IMR-90 (cell line): ENCODE data around the gene SHISA8. TPM values are rescaled to one million over a fixed set of nuclear protein-coding genes. Genes with fewer than 3 reads are reported as not detected.

ENCODE experiments used
- ATAC-seq: fragments of 200-7000 bp; cut with Tn5 transposase; 2 replicates; pipeline ENCODE4 v1.9.1; 2020; ENCODE audit warnings: low read depth, mild to moderate bottlenecking, moderate library complexity
- BruUV-seq: library from RNA; stranded (reverse); fragments of 400-500 nt; replicated peaks from 2 replicates; lab custom pipeline; 2021; lab: Mats Ljungman, UMichigan
- CTCF ChIA-PET: fragments of 300-600 bp; formaldehyde crosslinking; extraction: SDS; loops from one replicate; lab custom pipeline; 2021; ENCODE audit warnings: antibody characterized with exemption; lab: Yijun Ruan, JAX
- POLR2A ChIA-PET: fragments of 300-600 bp; sonication (Branson Sonifier 250); formaldehyde crosslinking; loops from one replicate; lab custom pipeline; 2022; ENCODE audit warnings: antibody characterized with exemption; ENCODE audit not compliant: unreplicated experiment; lab: Charles Lee
- DNase-seq: peaks from one replicate; pipeline ENCODE4 v3.0.0; 2013
- H2AFZ ChIP-seq: replicated peaks from 2 replicates; pipeline ENCODE3; 2013; ENCODE audit warnings: low read length, mild to moderate bottlenecking; ENCODE audit not compliant: poor library complexity
- H2AK5ac ChIP-seq: 2 replicates; pipeline ENCODE4 v1.6.1; 2013; ENCODE audit warnings: low read depth, low read length, inconsistent platforms
- H2AK9ac ChIP-seq: replicated peaks from 2 replicates; pipeline ENCODE3; 2013; ENCODE audit warnings: mild to moderate bottlenecking, low read depth, low read length, moderate library complexity; ENCODE audit not compliant: poor library complexity
- H2BK120ac ChIP-seq: 2 replicates; pipeline ENCODE4 v1.6.1; 2013; ENCODE audit warnings: low read depth, low read length, inconsistent platforms
- H2BK15ac ChIP-seq: 3 replicates; pipeline ENCODE4 v1.6.1; 2013; ENCODE audit warnings: low read depth, low read length, inconsistent platforms
- H2BK20ac ChIP-seq: 2 replicates; pipeline ENCODE4 v1.6.1; 2013; ENCODE audit warnings: low read depth, mild to moderate bottlenecking, inconsistent platforms, low read length, moderate library complexity
- H2BK5ac ChIP-seq: 2 replicates; pipeline ENCODE4 v1.6.1; 2013; ENCODE audit warnings: mild to moderate bottlenecking, low read depth, low read length, inconsistent platforms; ENCODE audit not compliant: poor library complexity, severe bottlenecking
- H3K14ac ChIP-seq: replicated peaks from 2 replicates; pipeline ENCODE4 v1.6.1; 2013; ENCODE audit warnings: low read depth, low read length, inconsistent platforms
- H3K18ac ChIP-seq: 2 replicates; pipeline ENCODE4 v1.6.1; 2013; ENCODE audit warnings: low read depth, low read length, control low read depth
- H3K23ac ChIP-seq: 2 replicates; pipeline ENCODE4 v1.6.1; 2013; ENCODE audit warnings: low read depth, low read length, inconsistent platforms
- H3K27ac ChIP-seq: 2 replicates; pipeline ENCODE4 v1.5.1; 2013; ENCODE audit warnings: mild to moderate bottlenecking, control low read depth, low read length; ENCODE audit not compliant: insufficient read depth
- H3K27me3 ChIP-seq: 2 replicates; pipeline ENCODE4 v1.6.1; 2013; ENCODE audit warnings: low read length; ENCODE audit not compliant: control insufficient read depth, insufficient read depth
- H3K36me3 ChIP-seq: 2 replicates; pipeline ENCODE4 v1.6.1; 2013; ENCODE audit warnings: low read length, mixed read lengths; ENCODE audit not compliant: control insufficient read depth, insufficient read depth
- H3K4ac ChIP-seq: 2 replicates; pipeline ENCODE4 v1.6.1; 2013; ENCODE audit warnings: low read depth, low read length, inconsistent platforms
- H3K4me1 ChIP-seq: 2 replicates; pipeline ENCODE4 v1.6.1; 2013; ENCODE audit warnings: low read length, mixed read lengths; ENCODE audit not compliant: control insufficient read depth, insufficient read depth
- H3K4me2 ChIP-seq: 2 replicates; pipeline ENCODE4 v1.6.1; 2013; ENCODE audit warnings: low read depth, mild to moderate bottlenecking, control low read depth, low read length, moderate library complexity
- H3K4me3 ChIP-seq: 2 replicates; pipeline ENCODE4 v1.5.1; 2013; ENCODE audit warnings: low read depth, mild to moderate bottlenecking, control low read depth, low read length, moderate library complexity; ENCODE audit not compliant: insufficient read depth
- H3K56ac ChIP-seq: 2 replicates; pipeline ENCODE4 v1.6.1; 2013; ENCODE audit warnings: low read length, inconsistent platforms; ENCODE audit not compliant: insufficient read depth; ENCODE audit errors: extremely low read depth
- H3K79me1 ChIP-seq, 2 experiments: 2 replicates each; pipeline ENCODE4 v1.6.1; 2013; ENCODE audit warnings: low read length in 2 of 2, inconsistent platforms in 1 of 2, low read depth in 1 of 2
- H3K9ac ChIP-seq: 2 replicates; pipeline ENCODE4 v1.6.1; 2013; ENCODE audit warnings: low read depth, low read length, control low read depth
- H3K9me1 ChIP-seq: 2 replicates; pipeline ENCODE4 v1.6.1; 2013; ENCODE audit warnings: low read length, inconsistent platforms; ENCODE audit not compliant: insufficient read depth
- H3K9me3 ChIP-seq: 2 replicates; pipeline ENCODE4 v1.6.1; 2013; ENCODE audit warnings: low read length; ENCODE audit not compliant: control insufficient read depth, insufficient read depth
- H4K20me1 ChIP-seq: 2 replicates; pipeline ENCODE4 v1.6.1; 2013; ENCODE audit warnings: low read length, inconsistent platforms; ENCODE audit not compliant: insufficient read depth
- H4K5ac ChIP-seq: 2 replicates; pipeline ENCODE4 v1.6.1; 2013; ENCODE audit warnings: mild to moderate bottlenecking, low read depth, low read length, control low read depth
- H4K8ac ChIP-seq, 2 experiments: 2 replicates each; pipeline ENCODE4 v1.6.1; 2013; ENCODE audit warnings: low read depth in 2 of 2, low read length in 2 of 2, control low read depth in 1 of 2, inconsistent platforms in 1 of 2
- H4K91ac ChIP-seq: 2 replicates; pipeline ENCODE4 v1.6.1; 2013; ENCODE audit warnings: low read depth, low read length, inconsistent platforms; ENCODE audit not compliant: insufficient read depth
- ELK1 ChIP-seq: fragments of 150-350 bp; IDR thresholded peaks from 2 replicates; pipeline ENCODE4 v1.6.1; 2016; ENCODE audit warnings: low read depth, mild to moderate bottlenecking, low read length, moderate library complexity, borderline replicate concordance
- FOS ChIP-seq: fragments of 150-350 bp; IDR thresholded peaks from 2 replicates; pipeline ENCODE4 v1.6.1; 2016; ENCODE audit warnings: low read depth, low read length
- MAFK ChIP-seq: IDR thresholded peaks from 2 replicates; pipeline ENCODE4 v1.6.1; 2012; ENCODE audit warnings: low read depth, low read length, improper control_type of control experiment
- MAZ ChIP-seq: IDR thresholded peaks from 2 replicates; pipeline ENCODE4 v1.6.1; 2012; ENCODE audit warnings: low read depth, mild to moderate bottlenecking, low read length, improper control_type of control experiment, moderate library complexity, borderline replicate concordance
- RCOR1 ChIP-seq: IDR thresholded peaks from 2 replicates; pipeline ENCODE4 v1.6.1; 2012; ENCODE audit warnings: mild to moderate bottlenecking, low read length, improper control_type of control experiment; ENCODE audit not compliant: insufficient replicate concordance
- WGBS, 2 experiments: methylation state at CpG; one replicate each; pipeline versions ENCODE4 v1.1.5 to v1.1.7; 2013; ENCODE audit warnings: missing lambda C conversion rate in 2 of 2; ENCODE audit not compliant: insufficient read length in 1 of 2; ENCODE audit errors: extremely low coverage in 2 of 2; 5-methylcytosine and 5-hydroxymethylcytosine counted together
- dilution Hi-C: fragments of 300-500 bp; cut with HindIII; formaldehyde crosslinking; loops from one replicate; pipeline ENCODE4 v1.14.3; 2018; ENCODE audit warnings: low sequenced_read_pairs; ENCODE audit not compliant: unreplicated experiment
- in situ Hi-C: fragments of 300-500 bp; cut with MboI; formaldehyde crosslinking; loops from 3 replicates; pipeline ENCODE4 v1.14.3; 2019; ENCODE audit warnings: low sequenced_read_pairs, inconsistent platforms, mixed read lengths
- intact Hi-C: fragments of 100-400 bp; cut with micrococcal nuclease; formaldehyde crosslinking; loops from 2 replicates; pipeline ENCODE4 v1.10.0; 2022
- polyA plus RNA-seq, 3 experiments: library from polyadenylated mRNA; depleted of rRNA; stranded (reverse); fragments of >200 nt; gene quantifications; 2 replicates each; pipeline ENCODE4 v1.2.3, GENCODE V29; 2012; ENCODE audit warnings: low replicate concordance in 1 of 3
- total RNA-seq: library from RNA; depleted of rRNA; stranded (reverse); fragments of >200 nt; gene quantifications from 2 replicates; pipeline ENCODE4 v1.2.3, GENCODE V29; 2012
- TF ChIP-seq, protein P1 (sequence below): conservative IDR thresholded peaks from 2 replicates; pipeline ENCODE4 v1.5.1; 2012; ENCODE audit warnings: mild to moderate bottlenecking, low read depth, low read length, improper control_type of control experiment

SHISA8 gene
- total and polyA plus RNA-seq, 2 of the 4 experiments (the other 2 are of a cell fraction) = not detected

GRCh38 chr22:41914611-41915034 is 251 bp downstream of the SHISA8 start:
- H3K4ac ChIP-seq = no peak overlapping the region
- in situ Hi-C loops (no loop called here), dilution Hi-C loops (no loop called here), intact Hi-C loops (no loop called here)
- H3K27me3 ChIP-seq = peaks cover 79% of the 10 kb centered on the region
- no peak overlapping the region for H3K18ac ChIP-seq
- H4K20me1 ChIP-seq = peaks cover 3% of the 10 kb centered on the region
- peaks cover 2% of the 10 kb centered on the region; the same call in 1 of the 2 replicates for H3K4me1 ChIP-seq
- peak overlapping the region; percentile 56 for H2AFZ ChIP-seq
- H2AK5ac ChIP-seq = no peak overlapping the region
- ATAC-seq (0 out of 2 replicates have a peak, but pooled peaks have one; percentile 19), DNase-seq (no peak)
- H3K9ac ChIP-seq = no peak overlapping the region
- H3K79me1 ChIP-seq = no peaks in the 10 kb centered on the region
- H4K8ac ChIP-seq = no peak overlapping the region
- BruUV-seq = no TSS peak
- no peak overlapping the region for H2BK20ac ChIP-seq
- TF ChIP-seq, protein P1, sequence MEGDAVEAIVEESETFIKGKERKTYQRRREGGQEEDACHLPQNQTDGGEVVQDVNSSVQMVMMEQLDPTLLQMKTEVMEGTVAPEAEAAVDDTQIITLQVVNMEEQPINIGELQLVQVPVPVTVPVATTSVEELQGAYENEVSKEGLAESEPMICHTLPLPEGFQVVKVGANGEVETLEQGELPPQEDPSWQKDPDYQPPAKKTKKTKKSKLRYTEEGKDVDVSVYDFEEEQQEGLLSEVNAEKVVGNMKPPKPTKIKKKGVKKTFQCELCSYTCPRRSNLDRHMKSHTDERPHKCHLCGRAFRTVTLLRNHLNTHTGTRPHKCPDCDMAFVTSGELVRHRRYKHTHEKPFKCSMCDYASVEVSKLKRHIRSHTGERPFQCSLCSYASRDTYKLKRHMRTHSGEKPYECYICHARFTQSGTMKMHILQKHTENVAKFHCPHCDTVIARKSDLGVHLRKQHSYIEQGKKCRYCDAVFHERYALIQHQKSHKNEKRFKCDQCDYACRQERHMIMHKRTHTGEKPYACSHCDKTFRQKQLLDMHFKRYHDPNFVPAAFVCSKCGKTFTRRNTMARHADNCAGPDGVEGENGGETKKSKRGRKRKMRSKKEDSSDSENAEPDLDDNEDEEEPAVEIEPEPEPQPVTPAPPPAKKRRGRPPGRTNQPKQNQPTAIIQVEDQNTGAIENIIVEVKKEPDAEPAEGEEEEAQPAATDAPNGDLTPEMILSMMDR = no peak
- TF ChIP-seq MAZ = no peak
- TF ChIP-seq FOS = no peak
- TF ChIP-seq MAFK = no peak
- TF ChIP-seq RCOR1 = no peak
- no peak for TF ChIP-seq ELK1
- H4K91ac ChIP-seq = no peak overlapping the region
- no peak overlapping the region for H2BK15ac ChIP-seq
- H2BK5ac ChIP-seq = no peak overlapping the region
- no peak overlapping the region for H4K5ac ChIP-seq
- ChIA-PET CTCF (no interaction called here), POLR2A (no interaction called here)
- no peak overlapping the region for H2AK9ac ChIP-seq
- no peaks in the 10 kb centered on the region; the same call in 1 of the 2 replicates for H3K9me1 ChIP-seq
- H3K4me2 ChIP-seq = no peak overlapping the region
- H3K23ac ChIP-seq = no peak overlapping the region
- no peaks in the 10 kb centered on the region for H3K36me3 ChIP-seq
- H2BK120ac ChIP-seq = no peak overlapping the region
- no peak overlapping the region for H3K4me3 ChIP-seq
- H3K9me3 ChIP-seq = no peaks in the 10 kb centered on the region
- H3K14ac ChIP-seq = no peak overlapping the region
- no peak overlapping the region for H3K56ac ChIP-seq
- H3K27ac ChIP-seq = no peak overlapping the region
- WGBS, 2 experiments = 0% methylated on average over 27 of the region's 67 CpGs; no CpG with 5 or more reads in 1 of the 2 experiments
